Tibial nerve (tissue), 4 donors: ENCODE data around the gene YPEL2. TPM values are rescaled to one million over a fixed set of nuclear protein-coding genes. Genes with fewer than 3 reads are reported as not detected.
A peak's percentile ranks its signal among the peaks of the same experiment; 100 is the strongest.

Experiments used
- DNase-seq, 2 donors: peaks; one replicate each; pipeline ENCODE4 v3.0.0-alpha.2; 2019; ENCODE audit warnings: low spot score in 2 of 2
- H3K27ac ChIP-seq, 4 donors: fragments of 200-600 bp; sonication (generic) in 3 of 4; one replicate each; pipeline ENCODE4 v1.5.1; 2017 to 2019; ENCODE audit warnings: mild to moderate bottlenecking in 1 of 4
- H3K27me3 ChIP-seq, 2 donors: fragments of 200-600 bp; sonication (generic) in 1 of 2; one replicate each; pipeline versions ENCODE4 v1.5.1 to v1.6.0; 2017 to 2019
- H3K36me3 ChIP-seq, 3 donors: fragments of 200-600 bp; sonication (generic); one replicate each; pipeline ENCODE4 v1.5.1; 2018 to 2019
- H3K4me1 ChIP-seq, 4 donors: fragments of 200-600 bp; sonication (generic) in 3 of 4; one replicate each; pipeline ENCODE4 v1.5.1; 2017 to 2019
- H3K4me3 ChIP-seq, 4 donors: fragments of 200-600 bp; sonication (generic) in 3 of 4; one replicate each; pipeline ENCODE4 v1.5.1; 2017 to 2019; ENCODE audit warnings: mild to moderate bottlenecking in 1 of 4, moderate library complexity in 1 of 4
- H3K9me3 ChIP-seq, 4 donors: fragments of 200-600 bp; sonication (generic) in 3 of 4; one replicate each; pipeline ENCODE4 v1.5.1; 2017 to 2019
- EP300 ChIP-seq, 2 donors: sonication (generic); formaldehyde crosslinking; IDR thresholded peaks; one replicate each; pipeline ENCODE4 v1.6.1; 2017; ENCODE audit warnings: antibody characterized with exemption in 2 of 2, mild to moderate bottlenecking in 1 of 2
- POLR2A ChIP-seq, 2 donors: fragments of 450-650 bp; IDR thresholded peaks; one replicate each; pipeline ENCODE4 v1.6.1; 2017; ENCODE audit warnings: antibody characterized with exemption in 2 of 2, mild to moderate bottlenecking in 2 of 2, moderate library complexity in 2 of 2
- WGBS, 2 donors: methylation state at CpG; one replicate each; pipeline ENCODE4 v1.1.5; 2018; 5-methylcytosine and 5-hydroxymethylcytosine counted together
- total RNA-seq, 4 donors: library from RNA; depleted of rRNA; stranded (reverse); fragments of >200 nt; gene quantifications; one replicate each; pipeline ENCODE4 v1.1.0, GENCODE V29; 2016
- TF ChIP-seq, protein P1 (sequence below), 5 experiments: fragments of 200-600 bp in 3 of 5; fragments of 450-650 bp in 2 of 5; sonication (generic) in 3 of 5; IDR thresholded peaks; one replicate each; pipeline ENCODE4 v1.5.1; 2016 to 2019; ENCODE audit warnings: antibody characterized with exemption in 5 of 5, mild to moderate bottlenecking in 3 of 5, moderate library complexity in 2 of 5

The YPEL2 gene
- total RNA-seq, 4 donors from 2014 or later = 33.6 to 59.9 (median 48.7) TPM

- no peak overlapping the region for H3K4me3 ChIP-seq
- TF ChIP-seq EP300 (IDR thresholded peaks at IDR 0.05) = no peak
- no peak for TF ChIP-seq POLR2A (IDR thresholded peaks at IDR 0.05)
- TF ChIP-seq, protein P1, sequence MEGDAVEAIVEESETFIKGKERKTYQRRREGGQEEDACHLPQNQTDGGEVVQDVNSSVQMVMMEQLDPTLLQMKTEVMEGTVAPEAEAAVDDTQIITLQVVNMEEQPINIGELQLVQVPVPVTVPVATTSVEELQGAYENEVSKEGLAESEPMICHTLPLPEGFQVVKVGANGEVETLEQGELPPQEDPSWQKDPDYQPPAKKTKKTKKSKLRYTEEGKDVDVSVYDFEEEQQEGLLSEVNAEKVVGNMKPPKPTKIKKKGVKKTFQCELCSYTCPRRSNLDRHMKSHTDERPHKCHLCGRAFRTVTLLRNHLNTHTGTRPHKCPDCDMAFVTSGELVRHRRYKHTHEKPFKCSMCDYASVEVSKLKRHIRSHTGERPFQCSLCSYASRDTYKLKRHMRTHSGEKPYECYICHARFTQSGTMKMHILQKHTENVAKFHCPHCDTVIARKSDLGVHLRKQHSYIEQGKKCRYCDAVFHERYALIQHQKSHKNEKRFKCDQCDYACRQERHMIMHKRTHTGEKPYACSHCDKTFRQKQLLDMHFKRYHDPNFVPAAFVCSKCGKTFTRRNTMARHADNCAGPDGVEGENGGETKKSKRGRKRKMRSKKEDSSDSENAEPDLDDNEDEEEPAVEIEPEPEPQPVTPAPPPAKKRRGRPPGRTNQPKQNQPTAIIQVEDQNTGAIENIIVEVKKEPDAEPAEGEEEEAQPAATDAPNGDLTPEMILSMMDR (IDR thresholded peaks at IDR 0.05) = peak in 2 of 5 experiments; percentile 24 to 32
- peaks cover 8 to 100% (median 91%) of the 10 kb centered on the region in 4 donors for H3K4me1 ChIP-seq
- 27 to 33% methylated on average over 10 of the region's 10 CpGs for WGBS, 2 donors
- H3K27ac ChIP-seq = peak overlapping the region; percentile 28 to 97 (median 84)
- no peaks in the 10 kb centered on the region for H3K27me3 ChIP-seq
- no peaks in the 10 kb centered on the region for H3K9me3 ChIP-seq
- no peaks in the 10 kb centered on the region for H3K36me3 ChIP-seq
- DNase-seq = no peak
Observed at GRCh38 chr17:59366040-59366757, 34.7 kb downstream of the YPEL2 start.

DNA sequence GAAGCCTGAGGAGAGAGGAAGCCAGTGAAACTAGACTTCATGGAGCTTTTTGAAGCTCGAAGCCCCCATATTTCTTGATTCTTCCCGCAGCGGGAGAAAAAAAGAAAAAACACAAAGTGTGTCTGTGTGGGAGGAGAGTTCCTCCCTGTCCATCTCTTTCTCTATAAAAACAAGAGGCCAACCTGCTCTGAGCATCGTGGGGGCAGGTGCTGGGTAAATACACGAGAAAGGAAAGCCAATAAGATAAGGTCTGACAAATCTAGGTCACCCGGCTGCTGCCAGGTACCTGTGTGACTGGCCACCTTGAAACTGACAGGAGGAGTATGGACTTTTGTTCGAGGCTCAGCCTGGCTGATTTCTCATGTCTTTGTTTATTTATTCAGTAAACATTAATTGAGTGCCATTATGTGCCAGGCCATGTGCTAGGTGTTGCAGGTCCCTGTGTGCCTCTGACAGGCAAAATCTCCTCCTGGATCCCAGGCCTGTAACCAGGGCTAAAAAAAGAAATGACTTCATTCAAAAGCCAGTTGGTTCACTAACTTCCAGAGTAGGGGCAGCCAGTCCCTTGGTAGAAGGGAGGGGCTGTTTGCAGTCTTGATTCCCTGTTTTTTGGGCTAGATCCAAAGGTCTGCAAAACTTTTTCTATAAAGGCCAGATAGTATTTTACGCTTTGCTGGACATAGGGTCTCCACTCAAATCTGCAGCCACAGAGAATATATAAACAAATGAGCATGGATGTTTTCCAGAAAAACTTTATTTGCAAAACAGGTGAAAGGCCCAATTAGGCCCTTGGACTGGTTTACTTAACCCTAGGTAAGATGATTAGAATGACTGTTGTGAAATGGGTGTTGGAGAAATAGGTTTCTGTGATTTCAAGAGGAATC, 35.6 kb downstream of the YPEL2 start:
- WGBS, 2 donors = 19 to 24% methylated on average over 8 of the region's 8 CpGs
- Histone ChIP-seq H3K27ac (peak overlapping the region; percentile 28 to 97 (median 84)), H3K4me3 (no peak overlapping the region), H3K27me3 (no peaks in the 10 kb centered on the region), H3K4me1 (peaks cover 11 to 100% (median 91%) of the 10 kb centered on the region in 4 donors), H3K9me3 (no peaks in the 10 kb centered on the region), H3K36me3 (no peaks in the 10 kb centered on the region)
- TF ChIP-seq EP300 (IDR thresholded peaks at IDR 0.05) (peak in 1 of 2 donors; percentile 51), POLR2A (IDR thresholded peaks at IDR 0.05) (no peak)
- TF ChIP-seq, protein P1 (IDR thresholded peaks at IDR 0.05) = no peak
- no peak for DNase-seq

DNA sequence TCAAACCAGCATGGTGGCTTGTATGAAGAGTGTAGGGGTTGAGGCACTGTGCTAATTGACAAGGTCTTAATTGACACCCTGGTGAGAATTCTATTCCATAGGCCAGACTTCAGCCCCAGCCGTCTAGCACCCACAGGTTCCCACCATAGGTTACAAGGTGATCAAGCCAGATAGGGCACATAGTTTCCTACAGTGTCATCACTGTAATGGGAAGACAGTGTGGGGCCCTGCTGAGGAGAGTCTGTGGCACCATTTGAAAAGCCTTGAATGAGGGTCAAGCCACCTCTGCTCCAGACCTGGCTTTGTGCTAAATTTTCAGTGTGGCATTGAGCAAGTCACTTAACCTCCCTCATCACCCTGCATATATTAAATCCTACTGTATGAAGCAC, 36.2 kb downstream of the YPEL2 start:
- Histone ChIP-seq H3K9me3 (no peaks in the 10 kb centered on the region), H3K27ac (peak overlapping the region; percentile 28 to 97 (median 84)), H3K27me3 (no peaks in the 10 kb centered on the region), H3K4me3 (no peak overlapping the region), H3K4me1 (peaks cover 12 to 100% (median 90%) of the 10 kb centered on the region in 4 donors), H3K36me3 (no peaks in the 10 kb centered on the region)
- DNase-seq = no peak
- TF ChIP-seq, protein P1 (IDR thresholded peaks at IDR 0.05) = no peak
- TF ChIP-seq EP300 (IDR thresholded peaks at IDR 0.05) (no peak), POLR2A (IDR thresholded peaks at IDR 0.05) (no peak)
- 55 to 63% methylated on average over 1 of the region's 1 CpG for WGBS, 2 donors

DNA sequence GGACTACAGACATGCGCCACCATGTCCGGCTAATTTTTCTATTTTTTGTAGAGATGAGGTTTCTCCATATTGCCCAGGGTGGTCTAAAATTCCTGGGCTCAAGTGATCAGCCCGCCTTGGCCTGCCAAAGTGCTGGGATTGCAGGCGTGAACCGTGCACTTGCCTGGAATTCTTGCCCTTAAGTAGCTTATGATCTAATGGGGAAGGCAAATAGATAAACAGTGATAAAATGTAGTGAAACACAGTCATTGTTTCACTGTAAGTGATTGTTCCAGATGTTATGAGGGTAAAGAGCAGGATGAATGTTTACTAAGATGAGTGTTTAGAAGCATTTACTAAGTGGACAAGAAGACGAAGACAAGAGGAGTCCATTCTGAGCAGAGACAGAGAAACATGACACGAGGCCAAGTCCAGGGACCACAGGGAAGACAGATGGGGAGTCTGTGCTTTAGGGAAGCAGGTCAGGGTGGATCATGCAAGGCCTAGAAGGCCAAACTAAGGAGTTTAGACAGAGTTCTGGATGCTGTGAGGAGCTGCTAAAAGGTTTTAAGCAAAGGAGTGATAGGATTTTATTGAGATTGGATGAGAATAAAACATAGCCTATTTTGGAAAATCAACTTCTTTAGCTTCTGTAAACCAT, 36.9 kb downstream of the YPEL2 start:
- Histone ChIP-seq H3K36me3 (no peaks in the 10 kb centered on the region), H3K4me1 (peaks cover 12 to 100% (median 90%) of the 10 kb centered on the region in 4 donors), H3K9me3 (no peaks in the 10 kb centered on the region), H3K27me3 (no peaks in the 10 kb centered on the region), H3K27ac (peak overlapping the region in 3 of 4 donors; percentile 81 to 97 (median 95)), H3K4me3 (no peak overlapping the region)
- TF ChIP-seq, protein P1 (IDR thresholded peaks at IDR 0.05) = no peak
- WGBS, 2 donors = 54 to 62% methylated on average over 7 of the region's 7 CpGs
- no peak for DNase-seq
